Lung microvascular endothelial cell (primary cell): ENCODE measurements around the gene CIAO2A. TPM values are rescaled to one million over a fixed set of nuclear protein-coding genes. Genes with fewer than 3 reads are reported as not detected.
"Not testable (repeated sequence)": the region's sequence is repeated elsewhere in the genome, so short reads cannot be mapped to it uniquely, and the experiment has no call there.

Source experiments
- DNase-seq, 2 donors: peaks; one replicate each; pipeline versions ENCODE4 v3.0.0 to v3.0.0-alpha.2; 2010; ENCODE audit warnings: low read depth in 2 of 2
- total RNA-seq: library from RNA; depleted of rRNA; stranded (reverse); fragments of >200 nt; gene quantifications from 2 replicates; pipeline ENCODE4 v1.2.1, GENCODE V29; 2014

The CIAO2A gene, protein sequence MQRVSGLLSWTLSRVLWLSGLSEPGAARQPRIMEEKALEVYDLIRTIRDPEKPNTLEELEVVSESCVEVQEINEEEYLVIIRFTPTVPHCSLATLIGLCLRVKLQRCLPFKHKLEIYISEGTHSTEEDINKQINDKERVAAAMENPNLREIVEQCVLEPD
- total RNA-seq, result 30.2 and 47.9 TPM in 2 replicates

- DNase-seq, result peak; percentile 97 to 99
These were observed at the start of gene CIAO2A for GRCh38 chr15:64093627-64094417. TSS of gene CIAO2A (minus strand) at chr15:64093838. CDS start at chr15:64093768, 70 bp downstream.

DNA sequence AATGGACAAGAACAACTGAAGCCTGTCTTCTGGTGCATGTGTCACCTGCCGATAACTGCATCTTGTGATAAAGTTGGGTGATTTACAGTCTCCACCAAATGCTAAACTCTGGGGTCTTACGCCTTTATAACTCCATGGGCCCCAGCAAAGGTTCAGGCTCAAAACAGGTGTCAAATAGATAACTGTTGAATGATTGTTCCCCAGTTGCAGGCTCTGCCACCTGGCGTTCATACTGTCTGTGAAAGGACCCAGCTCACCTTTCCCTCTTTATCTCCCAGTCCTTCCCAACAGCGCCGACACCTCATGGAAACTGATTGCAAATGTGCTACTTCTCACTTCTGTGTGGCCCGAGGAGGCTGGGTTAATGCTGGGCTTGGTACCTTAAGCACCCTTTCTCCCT lies 49.6 kb upstream of the CIAO2A start:
- DNase-seq, result no peak

GRCh38 chr15:64141798-64142512 lies 48.3 kb upstream of the CIAO2A start:
- DNase-seq, result no peak

- no peak for DNase-seq
These were observed 44.8 kb upstream of the CIAO2A start for GRCh38 chr15:64138331-64138941.

GRCh38 chr15:64137226-64137833 lies 43.7 kb upstream of the CIAO2A start:
- no peak for DNase-seq

DNA sequence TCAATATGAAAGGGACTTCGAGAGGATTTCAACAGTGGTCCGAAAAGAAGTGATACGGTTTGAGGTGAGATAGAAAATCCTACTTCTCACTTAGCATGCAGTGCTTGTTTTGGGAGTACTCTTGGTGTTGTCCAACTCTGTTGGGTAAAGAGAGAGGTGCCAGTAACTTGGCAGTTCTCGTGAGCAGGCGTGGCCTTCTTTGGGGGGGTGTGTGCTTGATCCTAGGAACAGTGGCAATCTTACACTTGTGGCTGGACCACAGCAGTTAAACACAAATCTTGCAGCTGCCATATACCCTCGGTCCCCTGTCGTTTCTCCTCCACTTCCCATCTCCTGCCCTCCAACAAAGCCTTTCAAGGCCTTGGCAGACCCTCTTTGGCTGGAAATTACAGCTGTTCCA lies 42.7 kb upstream of the CIAO2A start:
- no peak for DNase-seq

GRCh38 chr15:64134345-64134829 lies 40.7 kb upstream of the CIAO2A start:
- no peak for DNase-seq

DNA sequence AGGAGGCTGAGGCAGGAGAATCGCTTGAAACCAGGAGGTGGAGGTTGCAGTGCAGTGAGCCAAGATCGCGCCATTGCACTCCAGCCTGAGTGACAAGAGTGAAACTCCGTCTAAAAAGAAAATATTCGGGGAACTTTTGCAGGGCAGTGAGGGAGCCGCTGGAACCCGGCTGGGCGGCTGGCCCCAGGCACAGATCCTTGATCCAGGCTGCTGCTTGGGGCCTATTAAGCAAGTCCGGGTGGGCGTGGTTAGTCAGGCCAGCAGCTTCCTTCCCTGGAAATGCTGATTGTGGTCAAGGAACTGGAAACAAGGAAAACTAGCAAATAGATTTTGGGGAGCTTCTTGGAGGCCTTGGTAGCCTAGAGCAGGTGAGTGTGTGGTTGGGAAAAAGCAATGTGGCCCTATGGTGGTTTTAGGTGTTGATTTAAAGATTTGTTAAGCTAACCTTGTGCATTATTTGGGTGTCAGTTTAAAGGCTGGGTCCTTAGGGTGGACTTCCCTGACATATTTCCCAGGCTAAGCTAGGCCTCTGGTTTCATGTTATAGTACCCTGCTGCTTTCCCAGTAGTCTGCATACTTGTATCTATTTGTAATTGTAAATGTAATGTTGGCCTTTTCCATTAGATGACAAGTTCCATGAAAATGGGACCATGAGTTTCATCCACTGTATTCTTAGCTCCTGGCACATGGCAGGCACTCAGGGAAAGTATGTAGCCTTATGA lies 40.1 kb upstream of the CIAO2A start:
- no peak for DNase-seq

- DNase-seq, result no peak
These were observed 38.6 kb upstream of the CIAO2A start for GRCh38 chr15:64132217-64132616.

DNA sequence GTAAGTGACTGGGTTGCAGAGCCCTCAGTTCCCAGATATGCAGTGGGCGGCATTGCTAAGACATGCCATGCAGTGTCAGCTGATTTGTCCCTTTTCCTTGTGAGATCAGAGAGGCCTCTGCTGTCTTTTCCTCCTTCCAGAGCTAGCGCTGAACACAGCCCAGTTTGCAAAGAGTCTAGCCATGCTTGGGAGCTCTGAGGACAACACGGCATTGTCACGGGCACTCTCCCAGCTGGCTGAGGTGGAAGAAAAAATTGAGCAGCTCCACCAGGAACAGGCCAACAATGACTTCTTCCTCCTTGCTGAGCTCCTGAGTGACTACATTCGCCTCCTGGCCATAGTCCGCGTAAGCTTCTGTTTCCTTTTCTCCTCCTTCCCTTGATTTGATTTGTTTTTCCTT lies 37.9 kb upstream of the CIAO2A start:
- DNase-seq, result no peak

DNA sequence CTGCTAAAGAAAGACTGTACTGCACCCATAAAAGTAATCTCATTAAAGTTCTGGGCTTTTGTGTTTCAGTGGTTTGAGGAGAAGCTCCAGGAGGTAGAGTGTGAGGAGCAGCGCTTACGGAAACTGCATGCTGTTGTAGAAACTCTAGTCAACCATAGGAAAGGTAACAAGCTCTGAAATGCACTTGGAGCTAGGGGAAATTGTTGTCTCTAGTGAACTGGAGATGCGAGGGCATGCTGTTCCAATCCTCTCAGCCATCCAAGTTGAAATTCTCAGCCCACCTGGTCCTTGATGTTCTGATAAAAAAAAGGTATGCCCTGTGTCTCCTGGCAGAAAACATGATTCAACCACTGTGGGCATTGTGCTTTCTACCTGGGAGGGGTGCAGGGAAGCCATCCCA lies 36.5 kb upstream of the CIAO2A start:
- DNase-seq, result no peak

DNA sequence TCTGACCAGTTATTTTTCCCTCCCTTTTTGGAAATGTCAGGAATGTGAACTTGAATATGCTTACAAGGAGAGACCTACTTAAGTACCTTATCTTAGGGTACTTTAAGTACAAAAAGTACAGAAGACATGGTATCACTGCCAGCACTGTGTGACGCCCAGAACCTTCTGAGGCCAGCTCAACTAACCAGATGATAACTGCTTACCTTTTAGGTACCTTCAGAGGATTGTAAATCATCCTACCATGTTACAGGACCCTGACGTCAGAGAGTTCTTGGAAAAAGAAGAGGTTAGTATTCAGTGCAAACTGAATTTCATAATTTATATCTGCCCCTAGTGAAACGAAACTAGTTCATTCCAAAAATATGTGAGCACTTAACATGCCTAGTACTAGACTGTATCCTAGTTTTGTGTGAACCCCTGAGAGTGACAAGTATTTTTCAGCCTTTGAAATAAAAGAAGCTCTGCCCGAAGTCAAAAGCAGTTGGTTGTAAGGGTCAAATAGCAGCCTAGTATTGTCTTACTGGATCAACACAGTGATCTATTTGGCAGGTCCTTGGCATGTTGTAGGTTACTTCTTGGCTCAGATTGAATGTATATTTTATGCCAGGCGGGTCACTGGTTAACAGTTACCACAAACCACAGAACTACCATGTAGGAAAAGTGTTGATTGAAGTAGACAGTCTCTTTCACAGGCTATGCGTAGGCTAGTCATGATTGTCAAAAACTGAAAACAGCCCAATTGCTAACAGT lies 34.1 kb upstream of the CIAO2A start:
- no peak for DNase-seq

DNA sequence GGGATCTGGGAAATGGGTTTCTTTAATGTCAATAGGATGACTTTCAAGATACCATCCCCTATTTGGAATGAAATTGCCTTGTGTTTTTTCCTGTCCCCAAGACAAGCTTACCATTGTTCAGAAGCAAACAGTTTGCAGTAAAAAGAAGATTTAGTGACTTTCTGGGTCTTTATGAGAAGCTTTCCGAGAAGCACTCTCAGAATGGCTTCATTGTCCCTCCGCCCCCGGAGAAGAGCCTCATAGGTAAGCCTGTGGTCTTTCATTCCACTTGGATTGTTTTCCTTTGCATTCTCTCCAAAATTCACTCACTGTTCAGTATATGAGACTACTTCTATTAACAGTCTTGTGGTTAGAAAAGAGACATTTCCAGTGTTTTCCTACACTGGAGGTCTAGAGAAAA lies 32.3 kb upstream of the CIAO2A start:
- no peak for DNase-seq

- no peak for DNase-seq
These were observed 29.3 kb upstream of the CIAO2A start for GRCh38 chr15:64122936-64123351.

DNA sequence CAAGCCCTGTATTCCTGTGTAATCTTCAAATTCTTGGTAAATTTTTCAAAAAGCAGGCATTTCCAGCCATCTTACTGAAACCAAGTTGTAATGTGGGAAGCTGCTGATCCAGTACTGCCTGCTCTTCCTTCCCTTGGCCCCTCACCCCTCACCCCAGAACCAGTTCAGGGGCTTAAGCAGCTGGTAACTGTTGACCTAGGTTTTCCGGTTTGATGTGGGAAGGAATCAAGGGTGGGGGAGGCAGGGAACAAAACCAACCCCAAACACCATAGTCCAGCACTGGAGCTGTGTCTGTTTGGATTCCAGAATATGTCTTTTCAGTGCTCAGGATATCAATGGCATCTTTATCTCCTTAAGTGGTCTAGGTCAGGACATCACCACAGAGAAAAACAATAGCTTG lies 28.8 kb upstream of the CIAO2A start:
- DNase-seq, result no peak

- DNase-seq, result no peak
These were observed 28.0 kb upstream of the CIAO2A start for GRCh38 chr15:64121614-64122013.

DNA sequence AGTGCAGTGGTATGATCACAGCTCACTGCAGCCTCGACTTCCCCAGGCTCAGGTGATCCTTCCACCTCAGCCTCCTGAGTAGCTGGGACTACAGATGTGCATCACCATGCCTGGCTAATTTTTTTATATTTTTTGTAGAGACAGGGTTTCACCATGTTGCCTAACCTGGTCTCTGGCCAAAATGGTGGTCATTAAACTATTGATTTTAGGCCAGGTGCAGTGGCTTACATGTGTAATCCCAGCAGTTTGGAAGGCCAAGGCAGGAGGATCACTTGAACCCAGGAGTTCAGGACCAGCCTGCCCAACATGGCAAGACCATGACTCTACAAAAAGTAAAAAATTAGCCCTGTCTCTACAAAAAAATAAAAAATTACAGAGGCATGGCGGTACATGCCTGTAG lies 26.7 kb upstream of the CIAO2A start:
- DNase-seq, result not testable (repeated sequence)

GRCh38 chr15:64117759-64118487 lies 24.3 kb upstream of the CIAO2A start:
- DNase-seq, result no peak

DNA sequence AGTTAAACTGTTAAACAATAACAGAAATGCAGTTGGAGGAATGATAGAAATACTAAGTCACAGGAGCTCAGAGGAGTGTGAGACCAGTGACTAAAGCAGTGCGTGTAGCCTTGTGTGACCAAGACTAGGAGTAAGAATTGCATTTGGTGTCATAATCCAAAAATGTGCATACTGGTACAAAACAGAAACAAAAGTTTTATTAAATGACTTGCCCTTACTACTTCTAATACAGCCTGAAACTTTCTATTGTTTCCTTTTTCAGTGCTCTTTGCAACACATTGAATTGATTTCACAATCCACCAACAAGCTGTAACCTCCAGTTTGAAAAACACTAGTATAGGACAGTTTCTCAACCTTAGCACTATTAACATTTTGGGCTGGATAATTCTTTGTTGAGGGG lies 19.3 kb upstream of the CIAO2A start:
- DNase-seq, result no peak
